ENCODE data around the gene MAGEF1. TPM values are rescaled to one million over a fixed set of nuclear protein-coding genes. Genes with fewer than 3 reads are reported as not detected.

MAGEF1 gene
- total RNA-seq, 1 donor from 2014 or later: 10.4 TPM

- DNase-seq (ENCODE audit: low read depth, low spot score): no peak
Observed at GRCh38 chr3:184672977-184673870, 38.6 kb downstream of the MAGEF1 start.

GRCh38 chr3:184672335-184672734, 39.5 kb downstream of the MAGEF1 start:
- no peak for DNase-seq (ENCODE audit: low read depth, low spot score)

- DNase-seq (ENCODE audit: low read depth, low spot score): no peak
Observed at GRCh38 chr3:184670091-184670602, 41.7 kb downstream of the MAGEF1 start.

GRCh38 chr3:184669578-184669977, 42.3 kb downstream of the MAGEF1 start:
- no peak for DNase-seq (ENCODE audit: low read depth, low spot score)

GRCh38 chr3:184666442-184666841, 45.4 kb downstream of the MAGEF1 start:
- DNase-seq (ENCODE audit: low read depth, low spot score): no peak

GRCh38 chr3:184665101-184665500, 46.8 kb downstream of the MAGEF1 start:
- no peak for DNase-seq (ENCODE audit: low read depth, low spot score)

GRCh38 chr3:184663756-184664155, 48.1 kb downstream of the MAGEF1 start:
- no peak for DNase-seq (ENCODE audit: low read depth, low spot score)

- no peak for DNase-seq (ENCODE audit: low read depth, low spot score)
Observed at GRCh38 chr3:184663356-184663755, 48.5 kb downstream of the MAGEF1 start.

GRCh38 chr3:184662187-184662586, 49.7 kb downstream of the MAGEF1 start:
- no peak for DNase-seq (ENCODE audit: low read depth, low spot score)

- no peak for DNase-seq (ENCODE audit: low read depth, low spot score)
Observed at GRCh38 chr3:184660931-184661330, 50.9 kb downstream of the MAGEF1 start.

Other genes starting within 250 kb of the MAGEF1 start
- not detected in 2 replicates for gene EPHB3, start 150.3 kb downstream of the MAGEF1 start, total RNA-seq
- 38.1 and 62.2 TPM in 2 replicates for gene VPS8, start 100.1 kb upstream of the MAGEF1 start, total RNA-seq

All from pulmonary artery endothelial cell (primary cell).